GM13976 (cell line): ENCODE results near the gene NFIC.

Experiments
- DNase-seq: peaks from one replicate; pipeline ENCODE4 v3.0.0; 2012; ENCODE audit warnings: low spot score
- CTCF ChIP-seq: IDR thresholded peaks from 2 replicates; pipeline ENCODE4 v1.5.1; 2012; ENCODE audit warnings: borderline replicate concordance, mild to moderate bottlenecking; ENCODE audit not compliant: insufficient read depth; ENCODE audit errors: extremely low read depth, missing control alignments, control extremely low read depth
- in situ Hi-C: fragments of 300-500 bp; cut with MboI; formaldehyde crosslinking; loops from one replicate; pipeline ENCODE4 v1.12.0; 2022; ENCODE audit warnings: low sequenced_read_pairs, mixed read lengths, inconsistent platforms; ENCODE audit not compliant: unreplicated experiment

The NFIC gene

GRCh38 chr19:3508771-3509535 is 142.6 kb downstream of the NFIC start:
- no peak for DNase-seq
- TF ChIP-seq CTCF: no peak
- in situ Hi-C loops: no loop called here

GRCh38 chr19:3509566-3509989 is 143.2 kb downstream of the NFIC start:
- no peak for DNase-seq
- no peak for TF ChIP-seq CTCF
- in situ Hi-C loops: no loop called here

- in situ Hi-C loops: no loop called here
- DNase-seq: no peak
- no peak for TF ChIP-seq CTCF
These were observed 144.3 kb downstream of the NFIC start for GRCh38 chr19:3510727-3511126.

GRCh38 chr19:3511506-3512251 is 145.3 kb downstream of the NFIC start:
- no peak for DNase-seq
- no peak for TF ChIP-seq CTCF
- in situ Hi-C loops: no loop called here

- TF ChIP-seq CTCF: no peak
- no peak for DNase-seq
- in situ Hi-C loops: no loop called here
These were observed 146.3 kb downstream of the NFIC start for GRCh38 chr19:3512562-3513228.

GRCh38 chr19:3513229-3514140 is 147.1 kb downstream of the NFIC start:
- in situ Hi-C loops: no loop called here
- TF ChIP-seq CTCF: no peak
- no peak for DNase-seq
